GM19238 (cell line): ENCODE data around the gene RALGDS.

ENCODE experiments used
- DNase-seq: peaks from one replicate; pipeline ENCODE4 v3.0.0; 2011; ENCODE audit warnings: low spot score; ENCODE audit not compliant: insufficient read length

The RALGDS gene

DNA sequence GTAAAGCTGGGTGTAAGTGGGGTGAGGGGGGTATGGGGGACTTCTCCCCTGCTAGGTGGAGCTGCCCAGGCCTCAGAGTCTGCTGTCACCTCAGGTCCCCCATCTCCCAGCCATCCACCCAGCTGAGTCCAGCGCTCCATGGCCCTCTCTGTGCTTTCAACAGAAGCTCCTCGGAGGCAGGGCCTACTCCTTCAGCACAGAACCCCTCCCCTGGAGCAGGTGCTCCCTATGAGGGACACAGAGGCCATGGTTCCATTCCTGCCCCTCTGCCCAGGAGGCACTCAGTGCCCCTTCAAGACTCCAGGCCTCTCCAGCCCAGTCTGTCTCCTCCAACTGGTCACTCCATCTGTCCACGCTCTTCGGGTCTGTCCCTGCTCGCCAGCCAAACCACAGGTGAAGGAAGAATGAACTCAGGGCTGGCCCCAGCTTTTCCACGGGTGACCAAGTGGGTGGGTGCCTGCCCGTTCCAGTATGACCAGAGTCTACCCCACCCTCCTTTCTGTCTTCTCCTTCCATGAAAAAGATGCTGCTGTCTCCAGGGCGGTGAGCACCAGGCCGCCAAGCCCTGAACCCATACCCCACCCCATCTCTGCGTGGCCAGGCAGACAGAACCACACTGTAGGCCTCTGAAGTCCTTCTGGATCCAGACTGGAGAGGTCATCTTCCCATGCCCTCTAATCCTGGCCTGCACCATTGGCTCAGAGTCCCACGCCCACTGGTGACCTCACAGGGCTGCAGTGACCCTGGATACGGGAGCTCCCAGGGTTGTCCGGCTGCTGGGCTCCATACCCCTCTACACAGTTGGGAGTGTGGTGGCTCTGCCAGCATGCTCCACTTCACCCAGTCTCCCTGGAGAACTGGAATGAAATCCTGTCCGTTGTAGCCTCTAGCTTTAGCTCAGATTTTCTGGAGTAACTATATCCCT lies 30.8 kb upstream of the RALGDS start:
- no peak for DNase-seq

DNA sequence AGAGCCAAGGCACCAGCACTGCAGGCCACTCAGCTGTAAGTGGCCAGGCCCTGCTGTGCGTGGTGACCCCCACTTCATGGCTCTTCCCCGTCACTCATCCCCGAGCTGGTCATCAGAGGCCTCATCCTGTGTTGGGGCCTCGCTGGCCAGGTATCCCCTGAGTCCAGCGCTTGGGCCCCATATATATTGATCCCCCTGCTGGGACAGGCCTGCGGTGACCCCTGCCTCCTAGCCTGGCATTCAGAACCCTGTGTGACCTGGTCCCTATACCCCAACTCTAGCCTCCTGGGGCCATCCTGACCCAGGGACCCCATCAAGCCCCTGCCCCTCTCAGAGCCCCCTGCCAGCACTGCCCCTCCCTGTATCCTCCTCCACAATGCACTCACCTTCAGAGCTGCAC lies 30.0 kb upstream of the RALGDS start:
- no peak for DNase-seq

DNA sequence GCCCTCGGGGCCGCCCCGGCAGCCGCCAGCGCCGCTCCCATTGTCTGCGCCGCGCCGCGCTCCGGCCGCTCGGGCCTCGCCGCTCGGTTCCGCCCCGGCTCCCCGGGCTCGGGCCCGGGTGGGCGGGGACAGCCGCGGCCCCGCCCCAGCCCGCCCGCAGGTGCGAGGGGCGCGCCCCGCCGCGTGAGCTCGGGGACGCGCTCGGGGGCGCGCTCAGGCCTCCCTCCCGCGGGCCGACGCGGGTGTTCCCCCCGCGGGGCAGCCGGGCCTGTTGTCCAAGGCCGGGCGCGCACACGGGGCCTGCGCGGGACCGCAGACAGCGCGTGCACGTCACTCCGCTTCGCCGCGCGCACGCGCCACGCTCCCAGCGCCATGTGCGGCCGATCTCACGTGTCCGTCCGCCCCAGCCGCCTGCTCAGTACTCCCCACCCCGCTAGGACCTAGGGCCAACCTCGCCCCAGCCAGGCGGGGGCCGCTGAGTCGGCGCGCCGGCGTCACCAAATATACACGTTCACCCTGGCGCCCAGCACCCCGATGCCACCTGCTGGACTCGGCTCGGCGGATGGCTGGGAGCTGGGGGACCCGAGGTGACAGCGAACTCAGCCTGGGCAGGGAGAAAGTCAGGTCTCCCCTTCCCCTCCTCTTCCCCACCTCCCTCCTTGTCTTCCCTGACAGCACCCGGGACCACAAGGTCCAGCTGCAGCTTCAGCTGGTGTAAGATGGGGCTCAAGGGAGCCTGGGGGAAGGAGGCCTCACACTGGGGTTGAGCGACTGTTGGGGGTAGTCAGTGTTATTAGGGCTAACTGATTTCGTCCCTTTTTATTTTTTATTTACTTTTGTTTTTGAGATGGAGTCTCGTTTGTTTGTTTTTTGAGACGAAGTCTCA lies 28.3 kb upstream of the RALGDS start:
- peak; percentile 97 for DNase-seq

DNA sequence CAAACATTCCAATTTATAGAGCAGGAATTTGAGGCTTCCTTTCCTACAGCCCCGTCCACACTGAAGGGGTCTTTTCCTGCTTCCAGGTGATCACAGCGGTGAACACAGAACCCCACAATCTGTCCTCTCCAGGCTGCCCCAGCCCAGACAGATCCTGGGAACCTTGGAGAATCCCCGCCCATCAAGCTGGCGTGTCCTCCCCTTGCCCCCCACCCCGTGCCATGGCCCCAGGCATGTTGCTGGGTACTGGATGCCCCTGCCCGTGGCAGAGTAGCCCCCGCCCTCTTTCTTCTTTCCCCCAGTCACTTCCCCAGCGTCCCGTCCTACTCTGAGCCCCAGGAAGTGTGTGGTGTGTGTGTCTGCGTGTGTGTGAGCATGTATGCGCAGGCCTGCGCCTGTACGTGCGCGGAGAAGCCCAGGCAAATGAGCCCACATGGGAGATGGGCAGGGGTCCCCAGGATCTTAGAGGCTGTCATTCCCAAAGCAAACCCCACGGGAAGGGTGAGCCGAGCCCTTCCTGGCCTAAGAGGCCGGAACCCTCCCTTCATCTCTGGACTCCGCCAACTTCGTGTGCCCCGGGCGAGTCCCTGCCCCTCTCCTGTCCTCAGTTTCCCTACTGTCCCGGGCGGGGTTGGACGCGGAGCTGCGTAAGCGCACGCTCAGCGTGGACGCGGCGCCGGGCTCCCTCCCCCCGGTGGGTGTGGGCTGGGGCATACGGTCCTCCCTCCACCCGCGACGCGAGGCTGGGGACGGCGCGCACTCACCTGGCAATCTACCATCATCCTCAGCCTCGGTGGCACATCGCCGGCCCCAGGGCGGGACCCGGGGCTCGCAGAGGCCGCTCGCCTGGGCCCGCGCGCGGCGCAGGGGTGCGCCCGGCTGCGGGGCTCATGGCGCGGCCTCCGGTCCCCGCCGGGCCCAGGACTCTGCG lies 27.4 kb upstream of the RALGDS start:
- DNase-seq, result no peak

DNA sequence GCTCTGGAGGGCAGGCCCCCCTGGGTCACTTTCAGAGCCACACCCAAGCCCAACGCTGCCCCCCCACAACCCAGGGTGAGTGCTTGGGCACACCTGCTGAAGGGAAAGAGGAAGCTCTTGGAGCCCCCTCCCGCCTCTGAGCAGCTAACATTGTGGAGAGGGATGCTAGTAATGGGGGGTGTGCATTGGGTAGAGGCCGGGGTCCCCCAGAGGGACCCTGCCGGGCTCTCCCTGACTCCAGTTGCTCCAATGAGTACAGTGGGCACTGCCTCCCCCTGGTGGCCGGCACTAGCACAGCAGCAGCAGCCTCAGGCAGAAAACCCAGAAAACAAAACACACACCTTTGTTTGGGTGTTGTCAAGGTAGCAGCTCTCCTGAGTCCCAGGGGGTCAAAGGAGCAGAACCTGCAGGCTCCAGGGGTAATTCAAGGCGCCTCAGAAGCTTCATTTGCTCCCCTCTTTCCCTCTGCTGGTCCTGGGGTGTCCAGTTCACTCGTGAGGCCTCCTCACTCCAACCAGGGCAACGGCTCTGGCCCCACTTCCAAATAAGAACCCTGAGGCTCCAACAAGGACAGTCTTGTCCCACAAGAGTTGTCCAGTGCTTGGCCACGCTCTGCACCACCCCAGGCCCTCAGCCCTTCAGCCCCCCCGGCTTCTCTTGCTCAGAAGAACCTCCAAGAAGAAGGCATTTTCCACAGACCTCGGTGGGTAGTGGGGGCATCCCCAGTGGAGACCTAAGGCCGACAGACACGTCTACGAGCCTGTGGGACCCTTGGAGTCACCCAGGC lies 26.6 kb upstream of the RALGDS start:
- peak; percentile 80 for DNase-seq

DNA sequence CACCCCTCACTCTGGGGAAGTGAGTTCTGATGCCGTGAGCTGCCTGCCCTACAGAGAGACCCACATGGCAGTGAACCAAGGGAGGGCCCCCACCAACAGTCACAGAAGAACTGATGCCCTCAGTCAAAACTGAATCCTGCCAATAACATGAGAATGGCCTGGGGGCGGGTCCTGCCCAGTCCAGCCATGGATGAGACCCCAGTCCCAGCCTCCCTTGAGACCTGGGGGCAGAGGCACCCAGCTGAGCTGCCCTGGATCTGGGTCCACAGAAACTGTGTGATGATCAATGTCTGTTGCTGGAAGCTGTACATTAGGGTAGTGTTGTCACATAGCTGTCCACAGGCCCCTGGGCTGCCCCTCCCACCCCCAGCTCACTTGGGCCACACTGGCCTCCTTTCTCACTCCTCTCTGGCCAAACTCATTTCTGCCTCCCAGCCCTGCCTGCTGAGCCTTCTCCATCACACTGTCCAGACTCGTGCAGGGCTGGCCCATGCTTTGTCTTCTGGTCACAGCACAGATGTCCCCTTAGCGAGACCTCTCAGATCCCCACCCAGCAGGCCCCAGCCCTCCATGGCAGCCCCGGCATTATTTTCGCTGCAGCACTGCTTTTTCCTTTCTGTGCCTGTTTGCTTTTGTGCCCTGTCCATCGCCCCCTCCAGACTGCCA lies 25.8 kb upstream of the RALGDS start:
- no peak for DNase-seq

DNA sequence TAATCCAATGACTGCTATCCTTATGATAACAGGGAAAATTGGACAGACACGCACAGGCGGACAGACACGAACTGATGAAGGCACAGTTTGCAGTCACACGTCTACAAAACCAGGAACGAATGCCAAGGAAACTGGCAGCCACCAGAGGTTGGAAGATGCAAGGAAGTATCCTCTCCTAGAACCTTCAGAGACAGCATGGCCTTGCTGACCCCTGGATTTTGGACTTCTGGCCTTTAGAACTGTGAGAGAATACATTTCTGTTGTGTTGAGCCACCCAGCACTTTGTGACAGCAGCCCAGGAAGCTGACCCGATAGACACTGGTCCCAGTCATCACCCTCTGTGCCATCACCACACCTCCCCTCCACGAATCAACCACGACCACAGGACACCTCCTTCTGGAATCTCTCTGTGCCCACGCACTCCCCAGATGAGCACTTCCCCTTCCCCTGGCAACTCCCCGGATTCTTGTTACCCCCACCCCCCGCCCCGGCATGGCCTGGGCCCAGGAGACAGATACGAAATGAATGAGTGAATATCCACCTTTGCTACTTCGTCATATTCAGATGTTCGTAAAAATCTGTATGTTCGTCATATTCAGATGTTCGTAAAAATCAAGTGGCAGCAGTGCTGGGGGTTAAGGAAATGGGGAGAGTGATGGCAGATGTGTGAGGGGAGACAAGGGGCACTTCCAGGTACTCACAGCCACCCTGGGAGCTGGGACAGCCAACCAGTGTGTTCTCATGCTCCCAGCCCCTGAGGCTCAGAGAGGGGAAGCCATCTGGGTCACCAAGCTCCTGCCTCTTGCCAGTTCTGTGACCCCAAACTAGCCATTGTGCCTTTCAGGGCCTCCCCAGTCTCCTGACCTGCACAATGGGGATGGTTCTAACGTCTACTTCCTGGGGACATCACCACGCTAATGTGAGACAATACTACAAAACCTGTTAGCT lies 24.1 kb upstream of the RALGDS start:
- DNase-seq, result no peak

DNA sequence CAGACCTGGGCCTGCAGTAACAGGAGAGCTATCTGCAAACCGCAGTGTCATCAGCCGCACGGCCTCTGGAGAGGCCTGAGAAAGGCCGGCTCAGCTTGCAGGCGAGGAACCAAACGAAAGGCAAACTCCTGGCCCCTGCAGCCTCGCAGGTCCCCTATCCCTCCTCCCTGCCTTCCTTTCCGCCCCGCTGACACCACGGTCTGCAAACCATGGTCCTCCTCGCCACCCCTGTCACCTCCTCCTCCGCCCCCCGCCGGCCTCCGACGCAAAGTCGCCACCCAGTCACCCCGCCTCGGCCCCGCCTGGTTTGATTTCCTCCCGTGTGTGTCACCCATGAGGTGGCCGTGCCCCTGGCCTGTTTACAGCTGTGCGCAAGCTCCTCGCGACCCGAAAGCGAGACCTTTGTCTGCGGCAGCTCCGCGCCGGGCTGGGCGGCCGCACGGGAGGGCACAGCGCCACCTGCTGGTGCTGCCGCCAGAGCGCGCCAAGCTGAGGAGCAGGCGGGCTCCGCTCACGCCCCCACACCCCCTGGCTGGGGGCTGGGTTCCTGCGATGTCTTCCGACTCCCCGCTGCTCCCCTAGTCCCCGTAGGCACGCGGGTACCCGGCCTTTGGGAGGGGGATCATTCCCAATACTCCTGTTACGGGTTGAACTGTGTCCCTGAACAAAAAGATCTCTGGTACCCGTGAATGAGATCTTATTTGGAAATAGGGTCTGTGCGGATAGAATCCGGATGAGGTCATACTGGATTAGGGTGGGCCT lies 23.3 kb upstream of the RALGDS start:
- DNase-seq, result peak; percentile 97

DNA sequence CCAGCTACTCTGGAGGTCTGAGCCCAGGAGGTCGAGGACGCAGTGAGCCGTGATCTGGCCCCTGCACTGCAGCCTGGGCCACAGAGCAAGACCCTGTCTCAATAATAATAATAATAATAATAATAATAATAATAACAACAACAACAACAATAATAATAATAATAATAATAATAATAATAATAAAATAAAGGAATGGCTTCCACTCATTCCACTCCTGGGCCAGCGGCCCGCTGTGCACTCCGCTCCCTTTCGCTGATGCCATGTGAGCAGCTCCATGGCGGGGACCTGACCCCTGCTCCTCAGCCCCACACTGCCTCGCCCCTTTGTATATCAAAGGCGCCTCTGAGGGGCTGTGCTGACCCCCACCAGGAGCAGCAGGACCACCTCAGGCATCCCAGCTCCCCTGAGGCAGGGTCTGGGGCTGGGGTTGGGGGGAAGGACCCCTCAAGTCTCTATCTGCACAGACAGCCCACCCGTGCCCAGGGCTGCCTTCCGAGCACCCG lies 22.6 kb upstream of the RALGDS start:
- DNase-seq, result no peak

DNA sequence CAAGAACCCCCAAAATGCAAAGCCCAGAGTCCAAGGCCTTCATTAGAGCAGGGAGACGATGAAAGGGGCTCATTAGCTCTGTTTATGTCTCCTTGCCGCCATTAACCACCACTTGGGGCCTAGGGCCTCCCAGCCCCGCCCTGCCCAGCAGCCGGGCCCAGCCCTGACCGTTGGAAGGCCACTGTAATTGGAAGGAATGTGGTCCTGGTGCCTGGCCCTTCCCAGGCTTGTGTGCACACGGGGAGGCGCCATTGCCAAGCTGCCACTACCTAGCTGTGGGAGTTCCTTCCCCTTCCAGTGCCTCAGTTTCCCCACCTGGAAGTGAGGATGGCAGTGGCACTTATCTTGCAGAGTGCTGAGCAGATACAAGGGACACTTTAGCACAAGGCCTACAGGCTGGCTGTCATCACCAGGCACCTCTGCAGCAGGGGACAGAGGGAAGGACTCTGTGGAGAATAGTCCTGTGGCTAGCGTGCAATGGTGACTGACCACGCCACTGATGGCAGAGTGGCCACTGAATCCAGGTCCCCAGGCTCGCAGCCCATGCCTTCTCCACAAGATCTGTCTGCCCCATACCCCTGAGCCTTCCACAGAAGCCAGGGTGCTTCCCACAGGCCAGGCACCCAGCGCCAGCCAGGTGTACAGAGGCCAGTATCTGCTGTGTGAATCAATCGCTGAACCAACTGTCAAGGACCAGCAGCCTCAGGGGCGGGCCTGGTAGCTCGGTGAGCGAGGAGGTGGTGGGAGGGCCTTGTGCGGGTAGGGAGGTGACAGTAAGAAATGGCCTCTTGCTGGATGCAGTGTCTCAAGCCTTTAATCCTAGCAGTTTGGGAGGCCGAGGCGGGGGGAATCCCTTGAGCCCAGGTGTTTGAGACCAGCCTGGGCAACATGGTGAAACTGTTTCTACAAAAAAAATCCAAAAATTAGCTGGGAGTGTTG lies 21.9 kb upstream of the RALGDS start:
- DNase-seq, result no peak

DNA sequence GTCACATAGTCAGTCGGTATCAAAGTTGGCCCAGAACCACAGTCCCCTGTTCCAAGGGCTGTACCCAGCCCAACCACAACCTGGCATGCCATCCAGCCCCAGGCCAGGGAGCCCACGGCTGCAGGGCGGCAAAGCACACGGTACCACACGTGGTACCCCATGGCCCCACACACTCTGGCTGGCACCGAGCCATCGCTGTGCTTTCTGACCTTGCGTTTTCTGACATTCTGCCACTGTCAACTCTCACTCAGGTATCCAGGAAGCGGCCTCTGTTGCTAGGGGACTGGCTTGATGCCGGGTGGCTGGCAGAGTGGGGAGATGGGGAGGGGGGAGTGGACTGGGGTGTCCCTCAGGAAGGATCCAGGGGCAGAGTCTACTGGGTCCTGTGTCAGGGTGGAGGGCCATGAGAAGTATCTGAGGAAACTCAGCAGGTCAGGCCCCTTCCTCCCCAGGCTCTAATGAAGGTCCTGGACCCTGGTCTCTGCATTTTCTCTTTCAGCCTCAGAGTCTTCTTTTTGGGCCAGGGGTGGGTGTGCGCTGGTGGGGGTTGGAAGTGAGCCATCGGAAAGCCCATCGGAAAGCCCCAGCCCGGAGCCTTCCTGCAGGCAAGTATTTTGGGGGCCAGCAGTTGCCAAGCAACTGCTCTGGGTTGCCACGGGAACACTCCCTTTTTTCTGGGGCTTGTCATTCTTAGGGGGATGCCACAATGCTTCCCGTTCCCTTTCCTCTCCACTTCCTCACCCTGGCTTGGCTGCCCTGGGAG lies 21.0 kb upstream of the RALGDS start:
- no peak for DNase-seq

DNA sequence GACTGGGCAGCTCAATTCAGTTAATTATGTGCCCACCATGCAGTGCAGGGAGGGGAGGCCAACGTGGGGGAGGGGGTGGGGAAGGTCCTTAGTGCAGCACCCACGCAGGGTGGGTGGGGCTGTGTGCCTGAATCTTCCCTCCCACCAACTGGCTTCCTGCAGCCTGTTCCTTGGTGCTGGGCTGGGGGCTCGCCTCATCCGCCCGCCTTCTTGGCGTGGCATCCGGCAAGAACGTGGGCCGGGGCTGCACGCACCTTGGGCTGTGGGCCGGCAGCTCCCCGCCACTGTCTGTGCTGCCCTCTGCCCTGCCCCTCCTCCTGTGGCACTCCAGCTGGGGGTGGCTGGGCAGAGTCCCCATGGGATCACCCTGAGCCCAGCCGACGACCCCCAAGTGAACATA lies 19.6 kb upstream of the RALGDS start:
- DNase-seq, result no peak

DNA sequence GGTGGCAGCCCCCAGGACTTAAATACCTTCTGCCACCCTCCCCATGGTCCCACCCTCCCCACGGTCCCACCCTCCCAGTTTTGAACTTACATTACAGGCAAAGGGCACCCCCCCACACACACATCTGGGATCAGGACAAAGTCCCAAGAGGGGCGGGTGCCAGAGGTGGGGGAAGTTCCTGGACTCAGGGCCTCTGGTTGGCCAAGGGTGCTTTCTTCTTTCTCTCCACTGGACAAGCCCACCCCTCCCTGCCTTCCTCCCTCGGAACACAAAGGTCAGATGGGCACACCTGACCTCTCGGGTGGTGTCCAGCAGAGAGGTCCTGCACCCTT lies 19.1 kb upstream of the RALGDS start:
- no peak for DNase-seq

DNA sequence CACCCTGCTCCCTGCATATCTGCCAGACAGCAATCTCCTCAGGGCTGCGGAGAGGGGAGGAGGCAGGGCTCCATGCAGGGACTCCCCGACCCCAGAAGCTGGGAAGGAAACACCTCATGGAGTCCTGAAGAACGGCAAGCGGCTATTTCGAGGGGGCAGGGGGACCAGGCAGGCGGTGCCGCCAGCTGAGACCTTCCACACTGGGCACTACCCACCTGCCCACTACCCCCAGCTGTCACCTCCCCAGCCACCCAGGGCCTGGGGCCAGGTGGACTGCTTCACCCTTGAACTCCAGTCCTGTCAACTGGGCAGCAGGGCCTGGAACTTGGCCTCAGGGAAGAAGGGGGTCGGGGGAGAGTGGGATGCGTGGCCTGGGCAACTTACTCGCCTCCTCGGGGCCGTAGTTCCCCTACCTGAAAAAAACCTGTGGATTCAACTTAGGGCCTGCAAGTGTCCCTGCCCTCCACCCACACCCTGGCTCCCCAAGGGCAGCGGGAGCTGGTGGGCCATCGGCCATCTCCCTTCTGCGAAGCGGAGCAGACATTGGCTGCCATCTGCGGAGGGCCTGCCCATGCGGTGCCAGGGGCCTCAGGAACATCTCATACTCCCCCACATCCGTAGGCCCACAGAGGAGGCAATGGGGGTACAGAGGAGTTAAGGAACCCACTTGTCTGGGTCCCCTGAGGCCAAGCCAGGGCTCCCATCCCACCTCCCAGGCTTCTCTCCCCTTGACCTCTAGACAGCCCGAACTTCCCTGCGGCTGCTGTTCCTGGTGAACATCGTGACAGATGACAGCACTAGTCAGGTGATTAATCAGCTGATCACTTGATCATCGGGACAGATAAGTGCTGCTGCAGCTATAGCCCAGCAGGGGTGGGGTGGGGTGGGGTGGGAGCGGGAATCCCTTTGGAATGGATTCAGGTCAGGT lies 18.5 kb upstream of the RALGDS start:
- DNase-seq, result no peak
